Effector memory CD8-positive, alpha-beta T cell (primary cell): ENCODE measurements around the gene FBN3.

Experiments
- ATAC-seq: fragments of 150-1000 bp; cut with Tn5 transposase; replicated peaks from 2 replicates; pipeline ENCODE4 v1.10.0; 2021; ENCODE audit warnings: mild to moderate bottlenecking, moderate library complexity
- DNase-seq, 3 experiments: peaks; one replicate each; pipeline ENCODE4 v3.0.0; 2021
- H3K27ac Mint-ChIP-seq, 2 donors: one replicate each; pipeline ENCODE4 v1.8.0; 2022; ENCODE audit warnings: mild to moderate bottlenecking in 2 of 2, mixed read lengths in 2 of 2, moderate library complexity in 2 of 2
- H3K27me3 Mint-ChIP-seq, 2 donors: one replicate each; pipeline ENCODE4 v1.8.0; 2022; ENCODE audit warnings: mixed read lengths in 2 of 2
- H3K36me3 Mint-ChIP-seq: one replicate; pipeline ENCODE4 v1.8.0; 2022; ENCODE audit warnings: mild to moderate bottlenecking, moderate library complexity, mixed read lengths; ENCODE audit not compliant: insufficient read depth
- H3K4me1 Mint-ChIP-seq, 2 donors: one replicate each; pipeline ENCODE4 v1.8.0; 2022; ENCODE audit warnings: low read depth in 2 of 2, mixed read lengths in 2 of 2
- H3K4me3 Mint-ChIP-seq, 2 donors: one replicate each; pipeline ENCODE4 v1.8.0; 2022; ENCODE audit warnings: mild to moderate bottlenecking in 2 of 2, mixed read lengths in 2 of 2, moderate library complexity in 2 of 2
- H3K9me3 Mint-ChIP-seq, 2 donors: one replicate each; pipeline ENCODE4 v1.8.0; 2022; ENCODE audit warnings: mixed read lengths in 2 of 2

The FBN3 gene

GRCh38 chr19:8123683-8124082, 25.7 kb downstream of the FBN3 start:
- Mint-ChIP-seq H3K27ac (no peak overlapping the region), H3K9me3 (no peaks in the 10 kb centered on the region), H3K27me3 (peaks cover 12 to 30% of the 10 kb centered on the region in 2 donors), H3K4me1 (no peaks in the 10 kb centered on the region), H3K36me3 (no peaks in the 10 kb centered on the region), H3K4me3 (no peak overlapping the region)
- ATAC-seq, result no peak
- DNase-seq, result no peak

- H3K9me3 Mint-ChIP-seq, result no peaks in the 10 kb centered on the region
- peaks cover 12 to 17% of the 10 kb centered on the region in 2 donors for H3K27me3 Mint-ChIP-seq
- no peak overlapping the region for H3K27ac Mint-ChIP-seq
- no peak overlapping the region for H3K4me3 Mint-ChIP-seq
- no peaks in the 10 kb centered on the region for H3K36me3 Mint-ChIP-seq
- no peak for DNase-seq
- ATAC-seq, result no peak
- no peaks in the 10 kb centered on the region for H3K4me1 Mint-ChIP-seq
These were observed 28.5 kb downstream of the FBN3 start for GRCh38 chr19:8120636-8121480.

- no peaks in the 10 kb centered on the region for H3K4me1 Mint-ChIP-seq
- peaks cover 1 to 5% of the 10 kb centered on the region in 2 donors for H3K27me3 Mint-ChIP-seq
- DNase-seq (no peak), ATAC-seq (no peak)
- no peak overlapping the region for H3K4me3 Mint-ChIP-seq
- H3K9me3 Mint-ChIP-seq, result no peaks in the 10 kb centered on the region
- H3K27ac Mint-ChIP-seq, result no peak overlapping the region
- no peaks in the 10 kb centered on the region for H3K36me3 Mint-ChIP-seq
These were observed 31.4 kb downstream of the FBN3 start for GRCh38 chr19:8117991-8118390.

GRCh38 chr19:8116437-8117293, 32.7 kb downstream of the FBN3 start:
- no peaks in the 10 kb centered on the region for H3K36me3 Mint-ChIP-seq

GRCh38 chr19:8115805-8116396, 33.5 kb downstream of the FBN3 start:
- H3K4me3 Mint-ChIP-seq, result no peak overlapping the region
- H3K9me3 Mint-ChIP-seq, result no peaks in the 10 kb centered on the region
- ATAC-seq (no peak), DNase-seq (no peak)
- H3K4me1 Mint-ChIP-seq, result no peaks in the 10 kb centered on the region
- no peak overlapping the region for H3K27ac Mint-ChIP-seq
- peaks cover 0 to 9% of the 10 kb centered on the region in 2 donors for H3K27me3 Mint-ChIP-seq
- H3K36me3 Mint-ChIP-seq, result no peaks in the 10 kb centered on the region

More at GRCh38 chr19:8116437-8117293, 32.7 kb downstream of the FBN3 start:
- no peaks in the 10 kb centered on the region for H3K9me3 Mint-ChIP-seq
- peaks cover 5 to 9% of the 10 kb centered on the region in 2 donors for H3K27me3 Mint-ChIP-seq
- no peak overlapping the region for H3K4me3 Mint-ChIP-seq
- no peak for DNase-seq
- no peak overlapping the region for H3K27ac Mint-ChIP-seq
- no peak for ATAC-seq
- H3K4me1 Mint-ChIP-seq, result no peaks in the 10 kb centered on the region

- Mint-ChIP-seq H3K9me3 (no peaks in the 10 kb centered on the region), H3K4me1 (no peaks in the 10 kb centered on the region), H3K27ac (no peak overlapping the region), H3K36me3 (no peaks in the 10 kb centered on the region), H3K4me3 (no peak overlapping the region), H3K27me3 (peaks cover 0 to 9% of the 10 kb centered on the region in 2 donors)
- ATAC-seq (no peak), DNase-seq (no peak)
These were observed 36.4 kb downstream of the FBN3 start for GRCh38 chr19:8113017-8113416.

- Mint-ChIP-seq H3K36me3 (no peaks in the 10 kb centered on the region), H3K4me3 (no peak overlapping the region), H3K27ac (no peak overlapping the region), H3K9me3 (no peaks in the 10 kb centered on the region), H3K27me3 (peaks cover 0 to 9% of the 10 kb centered on the region in 2 donors), H3K4me1 (no peaks in the 10 kb centered on the region)
- DNase-seq (no peak), ATAC-seq (no peak)
These were observed 38.0 kb downstream of the FBN3 start for GRCh38 chr19:8111376-8111775.

- ATAC-seq (no peak), DNase-seq (no peak)
- Mint-ChIP-seq H3K27ac (no peak overlapping the region), H3K4me1 (no peaks in the 10 kb centered on the region), H3K4me3 (no peak overlapping the region), H3K9me3 (no peaks in the 10 kb centered on the region), H3K36me3 (no peaks in the 10 kb centered on the region), H3K27me3 (peaks cover 0 to 9% of the 10 kb centered on the region in 2 donors)
These were observed 38.5 kb downstream of the FBN3 start for GRCh38 chr19:8110931-8111330.

- no peaks in the 10 kb centered on the region for H3K36me3 Mint-ChIP-seq
- no peak overlapping the region for H3K27ac Mint-ChIP-seq
- no peak for ATAC-seq
- H3K4me1 Mint-ChIP-seq, result no peaks in the 10 kb centered on the region
- no peak overlapping the region for H3K4me3 Mint-ChIP-seq
- no peaks in the 10 kb centered on the region for H3K9me3 Mint-ChIP-seq
- H3K27me3 Mint-ChIP-seq, result peaks cover 0 to 9% of the 10 kb centered on the region in 2 donors
- DNase-seq, result no peak
These were observed 39.3 kb downstream of the FBN3 start for GRCh38 chr19:8109890-8110662.

- Mint-ChIP-seq H3K4me1 (no peaks in the 10 kb centered on the region), H3K4me3 (no peak overlapping the region), H3K27me3 (peaks cover 0 to 9% of the 10 kb centered on the region in 2 donors), H3K9me3 (no peaks in the 10 kb centered on the region), H3K36me3 (no peaks in the 10 kb centered on the region), H3K27ac (no peak overlapping the region)
- DNase-seq (no peak), ATAC-seq (no peak)
These were observed 39.9 kb downstream of the FBN3 start for GRCh38 chr19:8109455-8109854.

- no peaks in the 10 kb centered on the region for H3K4me1 Mint-ChIP-seq
- H3K36me3 Mint-ChIP-seq, result no peaks in the 10 kb centered on the region
- no peak for DNase-seq
- H3K9me3 Mint-ChIP-seq, result no peaks in the 10 kb centered on the region
- no peak overlapping the region for H3K4me3 Mint-ChIP-seq
- peaks cover 0 to 9% of the 10 kb centered on the region in 2 donors for H3K27me3 Mint-ChIP-seq
- ATAC-seq, result no peak
- H3K27ac Mint-ChIP-seq, result no peak overlapping the region
These were observed 40.6 kb downstream of the FBN3 start for GRCh38 chr19:8108560-8109445.

- H3K27me3 Mint-ChIP-seq, result peaks cover 0 to 7% of the 10 kb centered on the region in 2 donors
- H3K36me3 Mint-ChIP-seq, result no peaks in the 10 kb centered on the region
- H3K9me3 Mint-ChIP-seq, result no peaks in the 10 kb centered on the region
- DNase-seq (no peak), ATAC-seq (no peak)
- H3K27ac Mint-ChIP-seq, result no peak overlapping the region
- H3K4me3 Mint-ChIP-seq, result no peak overlapping the region
- no peaks in the 10 kb centered on the region for H3K4me1 Mint-ChIP-seq
These were observed 42.0 kb downstream of the FBN3 start for GRCh38 chr19:8107301-8107903.
